Measurements from ENCODE around the gene HELQ.

HELQ gene

DNA sequence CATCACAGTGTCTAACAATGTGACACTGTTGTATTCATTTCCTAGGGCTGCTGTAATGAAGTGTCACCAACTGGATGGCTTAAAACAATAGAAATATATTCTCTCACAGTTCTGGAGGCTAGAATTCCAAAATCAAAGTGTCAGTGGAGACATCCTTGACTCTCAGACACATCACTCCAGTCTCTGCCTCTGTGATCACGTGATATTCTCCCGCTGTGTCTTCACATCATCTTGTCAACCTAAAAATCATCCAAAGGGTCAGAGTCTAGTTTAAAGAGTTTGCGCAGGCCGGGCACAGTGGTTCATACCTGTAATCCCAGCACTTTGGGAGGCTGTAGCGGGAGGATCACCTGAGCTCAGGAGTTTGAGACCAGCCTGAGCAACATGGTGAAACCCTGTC lies 84.4 kb downstream of the HELQ start:
- DNase-seq (ENCODE audit: extremely low read depth in 1 of 2, low read depth in 1 of 2): no peak

DNA sequence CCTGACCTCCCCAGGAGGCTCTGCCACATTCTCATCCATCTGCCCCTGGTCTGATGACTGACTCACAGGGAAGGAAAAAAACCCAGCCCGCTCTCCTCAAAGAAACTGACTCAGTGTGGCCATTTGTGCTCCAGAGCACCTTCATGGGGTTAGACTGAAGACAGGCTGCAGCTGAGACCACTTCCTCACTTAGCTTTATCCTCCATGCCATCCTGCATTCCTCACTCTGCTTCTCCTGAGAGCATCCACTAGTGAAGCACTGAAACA lies 85.0 kb downstream of the HELQ start:
- DNase-seq (ENCODE audit: extremely low read depth in 1 of 2, low read depth in 1 of 2): no peak

DNA sequence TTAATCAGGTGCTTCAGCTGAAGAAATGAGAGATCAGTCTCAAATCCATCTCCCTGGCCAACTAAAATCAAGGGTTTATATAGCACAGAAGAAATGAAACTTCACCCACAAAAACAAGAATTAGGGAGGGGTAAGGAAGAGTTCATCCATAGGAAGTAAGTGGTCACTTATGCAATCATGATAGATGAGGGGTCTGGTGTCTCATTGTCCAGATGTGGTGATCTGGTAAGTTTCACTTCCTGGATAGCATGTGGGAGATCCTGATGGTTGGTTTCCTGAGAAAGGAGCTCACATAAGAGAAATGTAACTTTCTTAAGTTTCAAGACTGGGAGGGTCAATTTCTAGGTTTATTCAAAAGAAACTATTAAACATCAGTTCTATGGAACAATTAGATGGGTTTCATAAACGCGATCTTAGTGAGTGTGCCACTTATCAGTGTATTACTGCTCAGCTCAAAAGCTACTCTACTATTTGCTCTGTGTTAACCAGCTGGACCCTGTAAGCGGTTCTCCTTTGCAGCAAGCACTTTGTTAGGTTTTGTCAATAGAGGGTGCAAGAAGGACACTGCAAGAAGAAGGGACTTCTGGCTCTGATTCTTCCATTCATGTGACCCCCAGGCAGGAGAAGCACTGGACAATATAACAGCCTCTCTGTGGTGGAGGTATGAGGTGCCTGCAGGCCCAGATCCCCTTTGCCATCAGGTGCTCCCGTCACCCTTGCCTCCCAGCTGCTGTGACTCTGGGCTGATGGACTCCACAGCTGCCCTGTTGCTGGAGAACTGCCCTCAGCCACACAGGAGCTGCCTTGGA lies 85.6 kb downstream of the HELQ start:
- no peak for DNase-seq (ENCODE audit: extremely low read depth in 1 of 2, low read depth in 1 of 2)

DNA sequence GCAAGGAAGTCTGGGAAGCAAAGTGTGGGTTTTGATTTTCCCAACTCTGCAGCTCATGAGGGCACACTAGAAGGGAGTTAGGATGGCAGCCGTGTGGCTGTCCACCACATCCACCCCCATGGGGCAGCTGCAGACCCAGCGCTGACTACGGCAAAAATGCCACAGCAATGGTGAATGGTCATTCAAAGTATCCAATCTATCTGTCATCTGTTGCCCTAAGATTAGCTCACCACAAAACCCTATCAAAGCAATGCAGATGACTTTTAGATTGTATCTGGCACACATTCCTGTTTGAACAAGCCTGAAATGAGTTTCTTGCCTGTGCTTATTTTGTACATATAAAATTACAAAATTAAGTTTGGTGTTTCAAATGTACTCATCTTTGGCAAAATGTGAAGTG lies 91.3 kb downstream of the HELQ start:
- DNase-seq (ENCODE audit: extremely low read depth in 1 of 2, low read depth in 1 of 2): no peak

DNA sequence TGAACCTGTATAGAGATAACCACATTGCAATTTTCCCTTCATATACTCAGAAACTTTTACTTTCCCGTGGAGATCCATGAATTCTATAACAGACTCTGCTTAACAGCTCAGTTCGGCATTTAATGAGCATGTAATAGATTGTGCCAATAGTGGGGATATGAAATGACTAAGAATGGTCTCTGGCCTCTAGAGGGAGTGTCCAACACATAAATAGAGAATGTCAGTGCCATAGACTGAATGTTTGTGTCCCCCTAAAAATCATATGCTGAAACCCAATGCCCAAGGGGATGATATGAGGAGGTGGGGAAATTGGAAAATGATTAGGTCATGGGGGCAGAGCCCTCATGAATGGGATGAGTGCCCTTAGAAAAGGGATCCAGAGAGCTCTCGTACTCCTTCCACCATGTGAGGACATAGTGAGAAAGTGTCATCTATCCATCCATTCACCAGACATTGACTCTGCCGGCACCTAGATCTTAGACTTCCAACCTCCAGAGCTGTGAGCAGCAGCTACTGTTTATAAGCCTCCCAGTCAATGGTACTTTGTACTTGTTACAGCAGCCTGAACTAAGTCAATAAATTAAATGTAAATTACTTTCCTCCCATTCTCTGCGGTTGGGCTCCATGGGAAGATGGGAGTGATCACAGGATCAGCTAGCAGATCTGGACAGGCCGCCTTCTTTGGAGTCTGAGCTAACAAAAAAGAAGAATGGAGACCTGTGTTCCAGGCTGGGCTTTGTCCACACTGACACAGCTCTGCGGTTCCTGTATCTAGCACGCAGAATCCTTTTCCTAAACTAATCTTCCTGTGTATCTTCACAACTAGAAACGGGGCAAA lies 92.9 kb downstream of the HELQ start:
- DNase-seq (ENCODE audit: extremely low read depth in 1 of 2, low read depth in 1 of 2): no peak

DNA sequence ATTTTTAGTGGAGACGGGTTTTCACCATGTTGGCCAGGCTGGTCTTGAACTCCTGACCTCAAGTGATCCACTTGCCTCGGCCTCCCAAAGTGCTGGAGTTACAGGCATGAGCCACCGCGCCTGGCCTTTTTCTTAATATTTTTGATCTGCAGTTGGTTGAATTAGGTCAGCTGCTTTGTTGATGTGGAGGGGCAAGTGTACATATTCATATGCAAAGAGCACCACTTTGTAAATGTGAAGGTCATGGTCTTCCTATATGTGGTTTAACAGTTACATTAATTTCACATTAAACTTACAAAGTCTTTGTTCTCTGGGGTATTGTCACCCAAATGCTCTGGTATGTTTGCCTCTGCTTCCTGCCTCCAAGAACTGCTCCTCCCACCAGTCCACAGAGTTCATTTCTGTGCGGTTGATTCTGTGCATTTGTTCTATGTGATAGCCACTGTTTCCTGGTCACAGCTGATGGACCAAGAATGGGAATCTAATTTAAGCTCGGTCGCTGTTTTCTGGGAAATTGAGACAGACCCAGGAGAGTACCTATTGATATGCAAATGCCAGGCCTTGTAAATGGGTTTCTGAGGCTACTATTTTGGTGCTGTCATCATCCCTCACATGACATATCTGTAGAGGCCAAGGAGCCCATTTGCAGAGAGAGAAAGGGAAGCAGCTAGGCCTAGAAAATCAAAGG lies 94.1 kb downstream of the HELQ start:
- DNase-seq (ENCODE audit: extremely low read depth in 1 of 2, low read depth in 1 of 2): no peak

DNA sequence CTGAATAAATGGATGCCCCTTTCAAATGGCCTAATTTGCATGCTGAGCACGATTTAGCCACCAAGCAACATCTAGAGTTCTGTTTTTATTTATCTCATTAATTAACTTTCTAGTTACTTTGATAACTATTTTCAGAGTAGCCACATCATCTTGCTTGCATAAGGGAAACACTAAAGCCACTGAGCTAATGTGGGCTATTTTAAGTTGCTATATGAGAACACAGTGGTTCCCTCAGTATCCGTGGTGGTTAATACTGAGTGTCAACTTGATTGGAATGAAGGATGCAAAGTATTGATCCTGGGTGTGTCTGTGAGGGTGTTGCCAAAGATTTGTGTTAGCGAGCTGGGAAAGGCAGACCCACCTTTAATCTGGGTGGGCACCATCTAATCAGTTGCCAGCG lies 95.6 kb downstream of the HELQ start:
- DNase-seq (ENCODE audit: extremely low read depth in 1 of 2, low read depth in 1 of 2): no peak

DNA sequence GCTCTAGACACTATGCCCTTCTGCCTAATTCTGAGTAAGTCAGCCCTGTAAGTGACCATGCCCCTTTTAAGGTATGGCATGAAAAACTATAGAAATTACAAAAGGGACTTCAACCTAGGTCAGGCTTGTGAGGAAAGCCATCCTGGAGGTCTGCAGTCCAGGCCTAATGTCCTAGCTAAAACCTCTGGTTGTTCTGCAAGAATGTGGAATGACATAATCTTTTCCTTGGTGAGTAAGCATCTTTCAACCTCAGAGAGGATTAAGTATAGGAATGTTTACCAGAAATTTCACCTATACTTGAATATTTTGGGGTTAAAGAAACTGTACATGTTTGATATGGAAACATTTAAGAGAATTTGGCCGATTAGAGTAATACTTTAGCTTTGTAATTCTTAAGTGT lies 97.2 kb downstream of the HELQ start:
- DNase-seq (ENCODE audit: extremely low read depth in 1 of 2, low read depth in 1 of 2): no peak
